Fibroblast of lung (primary cell): Measurements from ENCODE around the gene FGF18.

Source experiments
- CTCF ChIP-seq, 2 donors: IDR thresholded peaks in 1 of 2; conservative IDR thresholded peaks in 1 of 2; 1 replicate in 1 of 2; 2 replicates in 1 of 2; pipeline ENCODE4 v1.5.1; 2011 to 2012; ENCODE audit warnings: low read length in 2 of 2, control low read depth in 1 of 2, inconsistent platforms in 1 of 2, low read depth in 1 of 2, mild to moderate bottlenecking in 1 of 2
- EZH2 ChIP-seq: IDR thresholded peaks from 2 replicates; pipeline ENCODE4 v1.5.1; 2012; ENCODE audit warnings: low read length, control low read depth, mild to moderate bottlenecking; ENCODE audit errors: missing control alignments

- TF ChIP-seq EZH2 (no peak), CTCF (conservative IDR thresholded peaks at IDR 0.05 in 1 of 2, IDR thresholded peaks at IDR 0.05 in 1 of 2; ENCODE audit: low read depth in 1 of 2, low read length in 2 of 2) (no peak)
Observed at GRCh38 chr5:171379961-171380360, 39.5 kb upstream of the FGF18 start.
